Neural cell (in vitro differentiated cells): Measurements from ENCODE around the gene PRAME. TPM values are rescaled to one million over a fixed set of nuclear protein-coding genes. Genes with fewer than 3 reads are reported as not detected.

Experiments used
- H2AFZ ChIP-seq: fragments of 200-600, 300-800 bp; sonication (generic), shearing (Covaris generic); 2 replicates; pipeline ENCODE4 v1.6.0; 2014; ENCODE audit warnings: low read depth, mild to moderate bottlenecking, antibody characterized with exemption, low read length, moderate library complexity
- H3F3A ChIP-seq: fragments of 200-600 bp; shearing (Covaris generic); 2 replicates; pipeline ENCODE4 v1.6.1; 2016; ENCODE audit warnings: mild to moderate bottlenecking, moderate library complexity, mixed read lengths, antibody characterized with exemption, low read length; ENCODE audit not compliant: insufficient read depth, poor library complexity, severe bottlenecking
- H3K27ac ChIP-seq: fragments of 200-600, 300-800 bp; sonication (generic), shearing (Covaris generic); 2 replicates; pipeline ENCODE4 v1.5.1; 2014; ENCODE audit warnings: mild to moderate bottlenecking, low read length, moderate library complexity
- H3K27me3 ChIP-seq: fragments of 300-800, 200-600 bp; sonication (generic), shearing (Covaris generic); 2 replicates; pipeline ENCODE4 v1.6.0; 2014; ENCODE audit warnings: mild to moderate bottlenecking, low read depth, low read length, moderate library complexity; ENCODE audit not compliant: insufficient read depth
- H3K36me3 ChIP-seq: fragments of 300-800, 200-600 bp; sonication (generic), shearing (Covaris generic); 2 replicates; pipeline ENCODE4 v1.5.1; 2014; ENCODE audit warnings: mild to moderate bottlenecking, antibody characterized with exemption, low read length, moderate library complexity; ENCODE audit not compliant: insufficient read depth
- H3K4me2 ChIP-seq: fragments of 300-800, 200-600 bp; sonication (generic), shearing (Covaris generic); 2 replicates; pipeline ENCODE4 v1.6.0; 2014; ENCODE audit warnings: mild to moderate bottlenecking, low read length
- H3K4me3 ChIP-seq: fragments of 300-800, 200-600 bp; sonication (generic), shearing (Covaris generic); 2 replicates; pipeline ENCODE4 v1.5.1; 2014; ENCODE audit warnings: mild to moderate bottlenecking, low read length, moderate library complexity
- H3K79me2 ChIP-seq: fragments of 200-600 bp; shearing (Covaris generic); replicated peaks from 2 replicates; pipeline ENCODE4 v1.6.0; 2014; ENCODE audit warnings: mild to moderate bottlenecking, low read length, moderate library complexity; ENCODE audit not compliant: insufficient read depth
- H3K9ac ChIP-seq: fragments of 300-800, 200-600 bp; sonication (generic), shearing (Covaris generic); 2 replicates; pipeline ENCODE4 v1.6.1; 2016; ENCODE audit warnings: mild to moderate bottlenecking, low read length, mixed read lengths
- H3K9me2 ChIP-seq: fragments of 200-600 bp; shearing (Covaris generic); 2 replicates; pipeline ENCODE4 v1.6.1; 2016; ENCODE audit warnings: mild to moderate bottlenecking, low read length, mixed read lengths; ENCODE audit not compliant: insufficient read depth
- H3K9me3 ChIP-seq: fragments of 200-600, 300-800 bp; sonication (generic), shearing (Covaris generic); 2 replicates; pipeline ENCODE4 v1.6.1; 2016; ENCODE audit warnings: mild to moderate bottlenecking, mixed run types, low read length, moderate library complexity, mixed read lengths
- H4K20me1 ChIP-seq: fragments of 200-600 bp; shearing (Covaris generic); 2 replicates; pipeline ENCODE4 v1.6.1; 2016; ENCODE audit warnings: mild to moderate bottlenecking, mixed run types; ENCODE audit not compliant: insufficient read depth
- EP300 ChIP-seq: fragments of 450-650 bp; conservative IDR thresholded peaks from 2 replicates; pipeline ENCODE4 v1.6.1; 2014; ENCODE audit warnings: antibody characterized with exemption, mild to moderate bottlenecking, moderate library complexity; ENCODE audit not compliant: poor library complexity, severe bottlenecking
- EZH2 ChIP-seq: fragments of 200-600, 300-800 bp; shearing (Covaris generic), sonication (generic); IDR thresholded peaks from 2 replicates; pipeline ENCODE4 v1.6.1; 2014; ENCODE audit warnings: antibody characterized with exemption, low read length, borderline replicate concordance, mild to moderate bottlenecking; ENCODE audit not compliant: insufficient read depth, poor library complexity, severe bottlenecking
- MXI1 ChIP-seq: fragments of 450-650 bp; conservative IDR thresholded peaks from 2 replicates; pipeline ENCODE4 v1.6.1; 2014; ENCODE audit warnings: antibody characterized with exemption, mild to moderate bottlenecking; ENCODE audit not compliant: poor library complexity, severe bottlenecking
- POLR2AphosphoS5 ChIP-seq: IDR thresholded peaks from 2 replicates; pipeline ENCODE4 v1.6.1; 2012
- RAD21 ChIP-seq: fragments of 450-650 bp; conservative IDR thresholded peaks from 2 replicates; pipeline ENCODE4 v1.6.1; 2014; ENCODE audit warnings: antibody characterized with exemption, mild to moderate bottlenecking, moderate library complexity
- REST ChIP-seq: IDR thresholded peaks from 2 replicates; pipeline ENCODE4 v1.6.1; 2012; ENCODE audit warnings: borderline replicate concordance
- SMC3 ChIP-seq: fragments of 450-650 bp; conservative IDR thresholded peaks from 2 replicates; pipeline ENCODE4 v1.6.1; 2014; ENCODE audit warnings: antibody characterized with exemption, mild to moderate bottlenecking, moderate library complexity; ENCODE audit not compliant: poor library complexity
- TAF1 ChIP-seq: IDR thresholded peaks from 2 replicates; pipeline ENCODE4 v1.6.1; 2012; ENCODE audit warnings: low read depth
- polyA plus RNA-seq: library from polyadenylated mRNA; depleted of rRNA; stranded (reverse); fragments of >200 nt; gene quantifications from 2 replicates; pipeline ENCODE4 v1.2.3, GENCODE V29; 2014
- TF ChIP-seq, protein P1 (sequence below): fragments of 450-650 bp; IDR thresholded peaks from 2 replicates; pipeline ENCODE4 v1.5.1; 2014; ENCODE audit warnings: antibody characterized with exemption, mild to moderate bottlenecking, moderate library complexity; ENCODE audit not compliant: poor library complexity, severe bottlenecking

The PRAME gene
- polyA plus RNA-seq, 1 donor from 2014 or later: not detected

GRCh38 chr22:22519591-22519990 is 39.5 kb downstream of the PRAME start:
- Histone ChIP-seq H2AFZ (no peak overlapping the region), H3K4me3 (no peak overlapping the region), H3K27ac (no peak overlapping the region)

DNA sequence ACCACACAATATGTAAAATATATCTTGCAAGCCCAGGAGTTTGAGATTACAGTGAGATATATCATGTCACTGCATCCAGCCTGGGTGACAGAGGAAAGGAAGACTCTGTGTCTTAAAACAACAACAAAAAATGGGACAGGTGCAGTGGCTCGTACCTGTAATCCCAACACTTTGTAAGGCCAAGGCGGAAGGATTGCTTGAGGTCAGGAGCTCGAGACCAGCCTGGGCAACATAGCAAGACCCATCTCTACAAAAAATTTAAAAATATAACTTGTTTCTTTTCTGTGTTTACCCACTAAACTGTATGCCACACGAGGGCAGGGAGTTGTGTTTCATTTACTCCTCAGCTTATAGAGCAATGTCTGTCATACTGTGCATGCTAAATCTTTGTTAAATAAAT is 42.1 kb downstream of the PRAME start:
- Histone ChIP-seq H3K27me3 (no peaks in the 10 kb centered on the region), H3F3A (no peaks in the 10 kb centered on the region), H3K27ac (no peak overlapping the region), H3K9me2 (no peaks in the 10 kb centered on the region), H3K9ac (no peak overlapping the region), H3K9me3 (no peaks in the 10 kb centered on the region), H4K20me1 (no peaks in the 10 kb centered on the region), H3K79me2 (no peaks in the 10 kb centered on the region), H2AFZ (no peak overlapping the region), H3K4me3 (no peak overlapping the region), H3K4me2 (no peak overlapping the region), H3K36me3 (no peaks in the 10 kb centered on the region)
- no peak for TF ChIP-seq RAD21
- TF ChIP-seq MXI1: no peak
- no peak for TF ChIP-seq EP300
- TF ChIP-seq, protein P1, sequence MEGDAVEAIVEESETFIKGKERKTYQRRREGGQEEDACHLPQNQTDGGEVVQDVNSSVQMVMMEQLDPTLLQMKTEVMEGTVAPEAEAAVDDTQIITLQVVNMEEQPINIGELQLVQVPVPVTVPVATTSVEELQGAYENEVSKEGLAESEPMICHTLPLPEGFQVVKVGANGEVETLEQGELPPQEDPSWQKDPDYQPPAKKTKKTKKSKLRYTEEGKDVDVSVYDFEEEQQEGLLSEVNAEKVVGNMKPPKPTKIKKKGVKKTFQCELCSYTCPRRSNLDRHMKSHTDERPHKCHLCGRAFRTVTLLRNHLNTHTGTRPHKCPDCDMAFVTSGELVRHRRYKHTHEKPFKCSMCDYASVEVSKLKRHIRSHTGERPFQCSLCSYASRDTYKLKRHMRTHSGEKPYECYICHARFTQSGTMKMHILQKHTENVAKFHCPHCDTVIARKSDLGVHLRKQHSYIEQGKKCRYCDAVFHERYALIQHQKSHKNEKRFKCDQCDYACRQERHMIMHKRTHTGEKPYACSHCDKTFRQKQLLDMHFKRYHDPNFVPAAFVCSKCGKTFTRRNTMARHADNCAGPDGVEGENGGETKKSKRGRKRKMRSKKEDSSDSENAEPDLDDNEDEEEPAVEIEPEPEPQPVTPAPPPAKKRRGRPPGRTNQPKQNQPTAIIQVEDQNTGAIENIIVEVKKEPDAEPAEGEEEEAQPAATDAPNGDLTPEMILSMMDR: no peak
- no peak for TF ChIP-seq REST
- TF ChIP-seq EZH2: no peak
- TF ChIP-seq TAF1: no peak
- TF ChIP-seq POLR2AphosphoS5: no peak

More at GRCh38 chr22:22519591-22519990, 39.5 kb downstream of the PRAME start:
- no peaks in the 10 kb centered on the region for H3K27me3 ChIP-seq
- no peaks in the 10 kb centered on the region for H3K36me3 ChIP-seq
- H3K9me3 ChIP-seq: no peaks in the 10 kb centered on the region
- no peak overlapping the region for H3K9ac ChIP-seq
- H3F3A ChIP-seq: no peaks in the 10 kb centered on the region
- no peaks in the 10 kb centered on the region for H3K9me2 ChIP-seq
- TF ChIP-seq MXI1 (no peak), POLR2AphosphoS5 (no peak), REST (no peak), SMC3 (no peak), RAD21 (no peak), EP300 (no peak), TAF1 (no peak), EZH2 (no peak)
- TF ChIP-seq, protein P1: no peak
- H3K79me2 ChIP-seq: no peaks in the 10 kb centered on the region
- H3K4me2 ChIP-seq: no peak overlapping the region
- no peaks in the 10 kb centered on the region for H4K20me1 ChIP-seq
